Lung (tissue), 12 donors: Measurements from ENCODE around the gene ZSCAN2. TPM values are rescaled to one million over a fixed set of nuclear protein-coding genes. Genes with fewer than 3 reads are reported as not detected.

Source experiments
- ATAC-seq: fragments of 200-7000 bp; cut with Tn5 transposase; one replicate; pipeline ENCODE4 v1.9.1; 2020; ENCODE audit warnings: moderate number of reproducible peaks; ENCODE audit not compliant: insufficient read depth, low FRiP score
- DNase-seq, 3 donors: peaks; one replicate each; pipeline ENCODE4 v3.0.0-alpha.2; 2013 to 2017
- H3K27ac ChIP-seq, 2 donors: one replicate each; pipeline ENCODE4 v1.5.1; 2013; ENCODE audit warnings: mild to moderate bottlenecking in 2 of 2, moderate library complexity in 2 of 2, control low read depth in 1 of 2, inconsistent platforms in 1 of 2, low read depth in 1 of 2, low read length in 1 of 2
- H3K27me3 ChIP-seq, 3 donors: one replicate each; pipeline ENCODE4 v1.5.1; 2013; ENCODE audit warnings: low read length in 2 of 3; ENCODE audit not compliant: control insufficient read depth in 3 of 3, insufficient read depth in 3 of 3
- H3K36me3 ChIP-seq, 4 donors: one replicate each; pipeline ENCODE4 v1.5.1; 2013; ENCODE audit warnings: low read length in 4 of 4, mild to moderate bottlenecking in 1 of 4, moderate library complexity in 1 of 4; ENCODE audit not compliant: control insufficient read depth in 4 of 4, insufficient read depth in 4 of 4
- H3K4me1 ChIP-seq, 5 donors: one replicate each; pipeline ENCODE4 v1.5.1; 2013; ENCODE audit warnings: low read length in 5 of 5, mild to moderate bottlenecking in 2 of 5, moderate library complexity in 1 of 5; ENCODE audit not compliant: control insufficient read depth in 5 of 5, insufficient read depth in 5 of 5
- H3K4me3 ChIP-seq: one replicate; pipeline ENCODE4 v1.5.1; 2013; ENCODE audit warnings: mild to moderate bottlenecking, control low read depth, moderate library complexity
- H3K9ac ChIP-seq, 2 donors: one replicate each; pipeline ENCODE4 v1.5.1; 2013; ENCODE audit warnings: low read length in 2 of 2, control low read depth in 1 of 2; ENCODE audit not compliant: insufficient read depth in 1 of 2
- H3K9me3 ChIP-seq, 4 donors: one replicate each; pipeline ENCODE4 v1.5.1; 2013; ENCODE audit warnings: low read length in 3 of 4, mild to moderate bottlenecking in 1 of 4, moderate library complexity in 1 of 4; ENCODE audit not compliant: control insufficient read depth in 4 of 4, insufficient read depth in 3 of 4
- CTCF ChIP-seq: IDR thresholded peaks from 2 replicates; pipeline ENCODE4 v1.5.1; 2012; ENCODE audit warnings: mild to moderate bottlenecking; ENCODE audit errors: control extremely low read depth, extremely low read depth
- WGBS, 2 donors: extraction: QIAGEN DNeasy Blood & Tissue Kit; methylation state at CpG; one replicate each; pipeline ENCODE4 v1.1.7; 2013; 5-methylcytosine and 5-hydroxymethylcytosine counted together
- polyA plus RNA-seq, 2 donors: library from polyadenylated mRNA; stranded (reverse); fragments of 200-250 nt; gene quantifications; one replicate each; pipeline ENCODE4 v1.2.1, GENCODE V29; 2013
- total RNA-seq, 2 donors: library from RNA; depleted of rRNA in 1 of 2; stranded (reverse); fragments of >200 nt in 1 of 2; gene quantifications; one replicate each; pipeline ENCODE4 v1.2.1, GENCODE V29; 2014 to 2021
- donor health status: control.
- donor health status: control.
- donor health status: Bipolar disorder and iron deficiency.
- donor health status: healthy.
- donor health status: DM: yes; HTN: yes; CAD: no.

Gene ZSCAN2
- total and polyA plus RNA-seq, 4 donors = 2.5 to 12.8 (median 4.3) TPM

DNA sequence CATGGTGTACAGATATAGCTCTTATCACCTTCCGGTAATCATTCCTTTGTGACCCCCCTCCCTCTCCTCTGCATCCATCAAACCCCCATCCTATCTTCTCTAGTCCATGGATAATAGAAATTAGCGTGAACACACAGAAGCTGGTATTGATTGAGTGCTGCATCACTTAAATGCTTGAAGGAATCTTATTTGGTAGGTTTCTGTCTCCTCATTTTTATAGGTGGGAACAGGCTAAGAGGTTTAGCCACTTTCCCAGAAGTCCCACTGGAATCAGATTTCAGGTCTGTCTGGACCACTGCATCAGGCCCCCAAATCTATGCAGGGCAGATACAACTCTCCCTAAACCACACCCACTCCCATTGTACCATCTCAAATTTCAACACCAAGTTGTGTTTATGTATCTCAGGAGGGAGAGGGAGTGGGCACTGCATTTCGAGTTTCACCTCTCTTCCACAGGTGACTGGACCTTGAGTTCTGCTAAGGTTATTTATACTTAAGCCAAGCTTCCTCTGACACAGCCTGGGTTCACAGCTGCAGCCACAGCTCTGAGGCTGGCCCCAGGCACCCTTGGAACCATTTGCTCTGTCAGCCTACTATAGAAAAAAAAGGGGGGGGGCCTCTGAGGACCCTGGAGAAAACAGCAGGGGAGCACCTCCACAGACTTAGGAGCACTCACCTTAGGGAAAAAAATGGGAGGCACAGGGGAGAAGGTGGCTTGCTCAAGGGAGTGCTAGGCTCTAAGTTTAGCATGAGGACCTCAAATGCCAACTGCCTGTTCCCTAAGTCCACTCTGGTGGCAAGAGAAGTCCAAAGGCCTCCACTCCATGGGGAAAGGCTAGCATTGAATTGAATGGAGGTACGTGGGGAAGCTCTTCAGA lies 59.3 kb downstream of the ZSCAN2 start:
- H3K9me3 ChIP-seq = no peaks in the 10 kb centered on the region
- H3K9ac ChIP-seq = no peak overlapping the region
- no peak overlapping the region for H3K27ac ChIP-seq
- no peak overlapping the region for H3K4me3 ChIP-seq
- no peak for DNase-seq
- 88% methylated on average over 4 of the region's 4 CpGs for WGBS, 2 donors
- ATAC-seq = no peak
- H3K4me1 ChIP-seq = peaks cover 0 to 12% (median 3%) of the 10 kb centered on the region in 5 donors
- H3K27me3 ChIP-seq = no peaks in the 10 kb centered on the region
- no peak for TF ChIP-seq CTCF
- H3K36me3 ChIP-seq = peaks cover 0 to 2% (median 0%) of the 10 kb centered on the region in 4 donors

DNA sequence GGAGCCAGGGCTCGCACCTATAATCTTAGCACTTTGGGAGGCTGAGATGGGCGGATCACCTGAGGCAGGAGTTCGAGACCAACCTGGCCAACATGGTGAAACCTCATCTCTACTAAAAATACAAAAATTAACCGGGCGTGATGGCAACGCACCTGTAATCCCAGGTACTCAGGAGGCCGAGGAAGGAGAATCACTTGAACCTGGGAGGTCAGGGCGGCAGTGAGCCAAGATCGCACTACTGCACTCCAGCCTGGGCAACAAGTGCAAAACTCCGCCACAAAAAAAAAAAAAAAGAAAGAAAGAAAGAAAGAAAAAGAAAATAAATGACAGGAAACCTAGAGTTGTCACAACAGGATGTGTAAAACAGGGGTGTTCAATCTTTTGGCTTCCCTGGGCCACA lies 60.2 kb downstream of the ZSCAN2 start:
- peaks cover 0 to 6% (median 5%) of the 10 kb centered on the region in 4 donors for H3K36me3 ChIP-seq
- ATAC-seq (no peak), DNase-seq (no peak)
- H3K9me3 ChIP-seq = no peaks in the 10 kb centered on the region
- 96 to 97% methylated on average over 10 of the region's 10 CpGs for WGBS, 2 donors
- no peak overlapping the region for H3K27ac ChIP-seq
- H3K9ac ChIP-seq = no peak overlapping the region
- no peaks in the 10 kb centered on the region for H3K27me3 ChIP-seq
- no peak overlapping the region for H3K4me3 ChIP-seq
- peaks cover 0 to 12% (median 3%) of the 10 kb centered on the region in 5 donors for H3K4me1 ChIP-seq
- TF ChIP-seq CTCF = no peak

DNA sequence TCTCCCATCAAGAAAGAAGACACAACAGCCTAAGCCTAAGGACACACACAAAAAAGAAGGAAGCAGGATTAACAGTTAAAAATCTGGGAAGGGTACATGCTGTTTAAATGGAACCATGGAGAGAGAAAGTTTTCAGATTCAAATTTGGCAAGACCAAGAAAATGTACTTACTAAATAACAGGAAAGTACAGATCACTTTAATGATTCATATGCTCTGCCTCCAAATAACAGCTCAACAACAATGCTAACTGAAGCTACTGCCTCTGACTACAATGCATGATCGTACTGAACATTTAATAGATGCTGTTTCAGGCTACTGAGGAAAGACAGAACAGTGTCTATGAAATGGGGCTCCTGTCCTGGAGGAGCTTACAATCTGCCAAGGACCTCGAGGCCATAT lies 65.6 kb downstream of the ZSCAN2 start:
- no peak for ATAC-seq
- peaks cover 9 to 32% (median 17%) of the 10 kb centered on the region in 4 donors for H3K36me3 ChIP-seq
- 86 to 94% methylated on average over 2 of the region's 2 CpGs for WGBS, 2 donors

More for the DNA sequence above, 65.6 kb downstream of the ZSCAN2 start:
- Histone ChIP-seq H3K4me3 (no peak overlapping the region), H3K27ac (no peak overlapping the region), H3K27me3 (no peaks in the 10 kb centered on the region), H3K9ac (no peak overlapping the region), H3K9me3 (no peaks in the 10 kb centered on the region), H3K4me1 (peaks cover 0 to 7% (median 0%) of the 10 kb centered on the region in 5 donors)
- TF ChIP-seq CTCF = no peak
- DNase-seq = no peak
